Transverse colon (tissue), 4 donors: ENCODE data around the gene ETFDH. TPM values are rescaled to one million over a fixed set of nuclear protein-coding genes. Genes with fewer than 3 reads are reported as not detected.

Experiments
- DNase-seq: peaks from one replicate; pipeline ENCODE4 v3.0.0-alpha.2; 2019
- H3K27ac ChIP-seq, 4 donors: fragments of 200-600 bp; sonication (generic); 2 replicates each; pipeline ENCODE4 v1.5.1; 2016 to 2018; ENCODE audit warnings: inconsistent platforms in 4 of 4
- H3K27me3 ChIP-seq: fragments of 200-600 bp; sonication (generic); 2 replicates; pipeline ENCODE4 v1.5.1; 2017; ENCODE audit warnings: inconsistent platforms
- H3K36me3 ChIP-seq, 4 donors: fragments of 200-600 bp; sonication (generic); 2 replicates each; pipeline ENCODE4 v1.5.1; 2017 to 2019; ENCODE audit warnings: inconsistent platforms in 4 of 4
- H3K4me1 ChIP-seq, 4 donors: fragments of 200-600 bp; sonication (generic); 2 replicates each; pipeline ENCODE4 v1.5.1; 2017 to 2020; ENCODE audit warnings: inconsistent platforms in 4 of 4
- H3K4me3 ChIP-seq, 4 donors: fragments of 200-600 bp; sonication (generic); 1 replicate in 1 of 4; 2 replicates in 3 of 4; pipeline versions ENCODE4 v1.5.1 to v1.6.1; 2017 to 2019; ENCODE audit warnings: inconsistent platforms in 4 of 4
- H3K9me3 ChIP-seq, 2 donors: fragments of 200-600 bp; sonication (generic); 2 replicates each; pipeline ENCODE4 v1.5.1; 2017 to 2019; ENCODE audit warnings: inconsistent platforms in 2 of 2
- EP300 ChIP-seq: sonication (generic); formaldehyde crosslinking; IDR thresholded peaks from one replicate; pipeline ENCODE4 v1.6.1; 2017; ENCODE audit warnings: antibody characterized with exemption, low read depth
- POLR2A ChIP-seq: fragments of 450-650 bp; IDR thresholded peaks from one replicate; pipeline ENCODE4 v1.6.1; 2016; ENCODE audit warnings: antibody characterized with exemption, mild to moderate bottlenecking, moderate library complexity
- POLR2AphosphoS5 ChIP-seq, 3 donors: sonication (generic); formaldehyde crosslinking; IDR thresholded peaks; one replicate each; pipeline ENCODE4 v1.6.1; 2016; ENCODE audit warnings: antibody characterized with exemption in 3 of 3
- WGBS, 2 donors: methylation state at CpG; one replicate each; pipeline ENCODE4 v1.1.5; 2018; ENCODE audit warnings: low coverage in 1 of 2; 5-methylcytosine and 5-hydroxymethylcytosine counted together
- in situ Hi-C, 4 donors: fragments of 200-750 bp; cut with MboI; loops; one replicate each; pipeline versions ENCODE4 v1.15.0 to v1.15.1; 2017; ENCODE audit warnings: low sequenced_read_pairs in 3 of 4, low pct_ligation_motif_present in 1 of 4, low pct_unique_long_range_greater_than_20kb in 1 of 4
- intact Hi-C: fragments of 100-400 bp; cut with DNase I; formaldehyde crosslinking; loops from one replicate; pipeline ENCODE4 v1.15.1; 2023; ENCODE audit warnings: low total_unique reads
- total RNA-seq, 4 donors: library from RNA; depleted of rRNA; stranded (reverse); fragments of >200 nt; gene quantifications; one replicate each; pipeline ENCODE4 v1.1.0, GENCODE V29; 2016
- TF ChIP-seq, protein P1 (sequence below), 5 experiments: fragments of 200-600 bp in 3 of 5; fragments of 450-650 bp in 2 of 5; sonication (generic) in 3 of 5; IDR thresholded peaks; 1 replicate in 2 of 5; 2 replicates in 3 of 5; pipeline ENCODE4 v1.5.1; 2016 to 2017; ENCODE audit warnings: antibody characterized with exemption in 5 of 5, inconsistent platforms in 3 of 5, mild to moderate bottlenecking in 2 of 5, moderate library complexity in 1 of 5

ETFDH gene
- total RNA-seq, 4 donors from 2014 or later, result 19.5 to 144 (median 88.5) TPM

DNA sequence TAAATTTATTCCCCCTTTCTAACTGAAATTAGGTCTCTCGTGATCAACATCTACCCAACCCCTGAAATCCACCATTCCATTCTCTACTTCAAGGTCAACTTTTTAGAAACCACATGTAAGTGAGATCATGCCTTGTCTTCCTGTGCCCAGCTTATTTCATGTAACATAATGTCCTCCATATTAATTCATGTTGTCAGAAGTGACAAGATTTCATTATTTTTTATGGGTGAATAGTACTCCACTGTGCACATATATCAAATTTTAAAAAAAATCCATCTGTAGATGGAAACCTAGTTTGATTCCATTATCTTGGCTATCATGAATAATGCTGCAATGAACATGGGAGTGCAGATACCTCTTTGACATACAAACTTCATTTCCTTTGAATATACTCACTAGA is 49.6 kb downstream of the ETFDH start:
- in situ Hi-C loops, result loop anchor here in 3 of 4 donors (10.0 to 25.0 kb wide), 3 partner anchors 133 to 483 kb away; no protein-coding TSS in a partner anchor
- WGBS, 2 donors, result 93 to 100% methylated on average over 1 of the region's 1 CpG

DNA sequence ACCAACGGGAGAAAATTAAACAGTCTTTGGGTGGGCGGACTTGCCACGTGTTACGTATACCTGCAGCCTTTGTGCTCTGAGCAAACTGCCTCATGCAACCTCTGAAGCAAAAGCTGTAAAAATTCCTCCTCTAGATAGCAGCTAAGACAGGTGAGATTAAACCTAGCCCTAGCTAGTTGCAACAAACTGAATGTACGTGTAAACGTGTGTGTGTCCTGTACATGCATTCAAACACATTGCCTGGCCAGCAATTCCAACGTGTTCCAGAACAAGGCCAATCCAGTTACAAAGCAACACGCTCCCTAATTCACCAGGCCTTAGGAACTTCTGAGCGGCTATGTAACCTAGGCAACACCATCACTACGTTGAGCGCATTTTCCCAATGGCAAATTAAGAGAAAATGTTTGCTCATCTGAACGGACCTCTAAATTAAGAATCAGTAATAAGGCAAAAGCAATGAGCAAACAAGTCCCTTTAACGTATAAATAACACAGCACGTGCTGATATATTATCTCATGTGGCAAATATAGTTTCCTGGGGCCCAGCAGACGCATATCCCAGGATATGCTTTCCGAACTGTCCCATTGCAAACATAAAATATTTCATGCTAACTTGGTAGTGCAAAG is 50.3 kb downstream of the ETFDH start:
- no peak for DNase-seq
- 2 to 7% methylated on average over 9 to 16 of the region's 16 CpGs for WGBS, 2 donors

More for the DNA sequence above, 49.6 kb downstream of the ETFDH start:
- Histone ChIP-seq H3K27me3 (no peaks in the 10 kb centered on the region), H3K4me3 (peak overlapping the region in 1 of 4 donors; percentile 81), H3K27ac (no peak overlapping the region), H3K4me1 (peaks cover 0 to 16% (median 4%) of the 10 kb centered on the region in 4 donors), H3K36me3 (peaks cover 0 to 30% (median 13%) of the 10 kb centered on the region in 4 donors), H3K9me3 (no peaks in the 10 kb centered on the region)
- no peak for DNase-seq
- intact Hi-C loops, result loop anchor here (10.0 kb wide), 1 partner anchor 483 kb away; no protein-coding TSS in a partner anchor
- TF ChIP-seq POLR2AphosphoS5 (IDR thresholded peaks at IDR 0.05), result no peak
- TF ChIP-seq, protein P1, sequence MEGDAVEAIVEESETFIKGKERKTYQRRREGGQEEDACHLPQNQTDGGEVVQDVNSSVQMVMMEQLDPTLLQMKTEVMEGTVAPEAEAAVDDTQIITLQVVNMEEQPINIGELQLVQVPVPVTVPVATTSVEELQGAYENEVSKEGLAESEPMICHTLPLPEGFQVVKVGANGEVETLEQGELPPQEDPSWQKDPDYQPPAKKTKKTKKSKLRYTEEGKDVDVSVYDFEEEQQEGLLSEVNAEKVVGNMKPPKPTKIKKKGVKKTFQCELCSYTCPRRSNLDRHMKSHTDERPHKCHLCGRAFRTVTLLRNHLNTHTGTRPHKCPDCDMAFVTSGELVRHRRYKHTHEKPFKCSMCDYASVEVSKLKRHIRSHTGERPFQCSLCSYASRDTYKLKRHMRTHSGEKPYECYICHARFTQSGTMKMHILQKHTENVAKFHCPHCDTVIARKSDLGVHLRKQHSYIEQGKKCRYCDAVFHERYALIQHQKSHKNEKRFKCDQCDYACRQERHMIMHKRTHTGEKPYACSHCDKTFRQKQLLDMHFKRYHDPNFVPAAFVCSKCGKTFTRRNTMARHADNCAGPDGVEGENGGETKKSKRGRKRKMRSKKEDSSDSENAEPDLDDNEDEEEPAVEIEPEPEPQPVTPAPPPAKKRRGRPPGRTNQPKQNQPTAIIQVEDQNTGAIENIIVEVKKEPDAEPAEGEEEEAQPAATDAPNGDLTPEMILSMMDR (IDR thresholded peaks at IDR 0.05), result no peak
- TF ChIP-seq POLR2A, result no peak
- TF ChIP-seq EP300, result no peak

DNA sequence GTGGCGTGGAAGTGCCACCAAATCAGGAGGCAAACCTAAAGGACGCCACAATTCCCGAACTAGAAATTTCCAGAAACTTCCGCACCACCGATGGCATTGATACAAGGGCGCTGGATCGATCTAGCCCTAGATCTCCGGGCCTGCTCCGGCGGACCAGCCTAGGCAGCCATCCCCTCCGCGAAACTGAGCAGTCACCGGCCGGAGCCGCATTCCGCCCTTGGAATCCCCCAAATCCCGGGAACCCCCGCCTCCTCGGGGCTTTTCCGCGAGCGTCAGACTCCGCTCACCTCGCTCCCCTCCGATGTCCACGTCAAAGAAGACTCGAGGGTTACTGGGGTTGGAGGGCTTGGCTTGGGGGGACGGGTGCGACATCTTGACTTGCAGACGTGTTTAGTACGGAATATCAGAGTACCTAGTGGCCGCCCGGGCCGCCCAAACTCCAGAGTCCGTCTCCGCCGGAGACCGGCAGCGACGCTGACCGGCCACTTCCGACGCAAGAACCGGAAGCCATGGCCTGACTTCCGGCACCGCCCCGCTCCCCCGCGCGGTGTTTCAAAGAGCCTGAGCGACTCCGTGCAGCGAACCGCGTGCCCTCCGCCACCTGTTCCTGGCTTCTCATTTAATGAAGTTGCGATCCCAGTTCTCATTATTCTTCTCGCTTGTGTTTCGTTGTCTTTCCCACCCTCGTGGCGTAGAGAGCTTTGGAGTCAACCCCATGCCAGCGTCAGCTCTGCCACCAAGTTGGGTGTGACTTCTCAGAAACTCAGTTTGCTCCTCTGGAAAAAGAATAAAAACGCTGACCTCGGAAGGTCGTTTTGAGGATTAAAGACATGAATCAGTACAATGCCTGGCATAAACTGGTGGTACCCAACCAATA is 51.1 kb downstream of the ETFDH start, which contains the start of gene PPID:
Gene PPID (minus strand): TSS at position 480 of the 877 bp plus-strand sequence. CDS start 108 bp downstream, at position 372.
- peak; percentile 90 for DNase-seq
- peaks cover 0 to 15% (median 6%) of the 10 kb centered on the region in 4 donors for H3K36me3 ChIP-seq
- TF ChIP-seq POLR2AphosphoS5 (IDR thresholded peaks at IDR 0.05) (peak; percentile 69 to 86 (median 81)), POLR2A (peak; percentile 78), EP300 (no peak)
- TF ChIP-seq, protein P1 (IDR thresholded peaks at IDR 0.05), result no peak
- no peaks in the 10 kb centered on the region for H3K27me3 ChIP-seq
- intact Hi-C loops (loop anchor here (10.0 kb wide), 1 partner anchor 482 kb away; no protein-coding TSS in a partner anchor), in situ Hi-C loops (loop anchor here in 3 of 4 donors (10.0 to 25.0 kb wide), 3 partner anchors 132 to 482 kb away; no protein-coding TSS in a partner anchor)
- WGBS, 2 donors, result 0% methylated on average over 2 to 63 of the region's 65 CpGs
- H3K9me3 ChIP-seq, result no peaks in the 10 kb centered on the region
- peaks cover 0 to 16% (median 4%) of the 10 kb centered on the region in 4 donors for H3K4me1 ChIP-seq
- H3K27ac ChIP-seq, result peak within 1 kb of the TSS; percentile 92 to 96 (median 92)
- peak within 1 kb of the TSS; percentile 71 to 81 (median 76) for H3K4me3 ChIP-seq

More for the DNA sequence above, 50.3 kb downstream of the ETFDH start:
- no peaks in the 10 kb centered on the region for H3K27me3 ChIP-seq
- H3K4me3 ChIP-seq, result peak overlapping the region; percentile 71 to 81 (median 76)
- H3K4me1 ChIP-seq, result peaks cover 0 to 16% (median 4%) of the 10 kb centered on the region in 4 donors
- in situ Hi-C loops (loop anchor here in 3 of 4 donors (10.0 to 25.0 kb wide), 3 partner anchors 132 to 482 kb away; no protein-coding TSS in a partner anchor), intact Hi-C loops (loop anchor here (10.0 kb wide), 1 partner anchor 482 kb away; no protein-coding TSS in a partner anchor)
- peaks cover 0 to 23% (median 10%) of the 10 kb centered on the region in 4 donors for H3K36me3 ChIP-seq
- TF ChIP-seq POLR2AphosphoS5 (IDR thresholded peaks at IDR 0.05), result no peak
- TF ChIP-seq EP300, result no peak
- no peak for TF ChIP-seq POLR2A
- TF ChIP-seq, protein P1 (IDR thresholded peaks at IDR 0.05), result no peak
- H3K27ac ChIP-seq, result peak overlapping the region; percentile 92 to 96 (median 92)
- H3K9me3 ChIP-seq, result no peaks in the 10 kb centered on the region
